K562 (cell line): ENCODE measurements around the gene GMDS. TPM values are rescaled to one million over a fixed set of nuclear protein-coding genes. Genes with fewer than 3 reads are reported as not detected.

Experiments
- ETV6 ChIP-seq, 3 experiments: fragments of 150-350 bp in 1 of 3; sonication (generic) in 1 of 3; formaldehyde crosslinking in 1 of 3; IDR thresholded peaks; 2 replicates each; pipeline versions ENCODE4 v1.6.1 to v1.8.0; 2014 to 2022; ENCODE audit warnings: borderline replicate concordance in 2 of 3, low read depth in 2 of 3, antibody characterized with exemption in 1 of 3, low read length in 1 of 3, mild to moderate bottlenecking in 1 of 3, missing genetic modification reagents in 1 of 3
- HEY1 ChIP-seq: fragments of 250-450 bp; sonication (Bioruptor Pico); IDR thresholded peaks from 2 replicates; pipeline ENCODE4 v1.5.0; 2020; ENCODE audit warnings: mild to moderate bottlenecking, moderate library complexity, borderline replicate concordance
- NBN ChIP-seq: fragments of 450-650 bp; IDR thresholded peaks from 2 replicates; pipeline ENCODE4 v1.6.1; 2016; ENCODE audit warnings: low read depth, mild to moderate bottlenecking
- NFATC3 ChIP-seq: fragments of 450-650 bp; IDR thresholded peaks from 2 replicates; pipeline ENCODE4 v1.6.1; 2017; ENCODE audit warnings: mild to moderate bottlenecking
- RB1 ChIP-seq: fragments of 450-650 bp; IDR thresholded peaks from 2 replicates; pipeline ENCODE4 v1.6.1; 2017; ENCODE audit warnings: low read depth, mild to moderate bottlenecking
- RBM39 ChIP-seq: fragments of 200-400 bp; formaldehyde crosslinking; optimal IDR thresholded peaks from 2 replicates; pipeline ENCODE3; 2018; ENCODE audit warnings: low read depth, low read length
- SAFB ChIP-seq: fragments of 200-400 bp; formaldehyde crosslinking; IDR thresholded peaks from 2 replicates; pipeline ENCODE4 v1.6.1; 2017; ENCODE audit warnings: low read depth, low read length, borderline replicate concordance
- polyA plus RNA-seq, 8 experiments: library from polyadenylated mRNA; depleted of rRNA in 4 of 8; stranded (reverse) in 5 of 8; unstranded in 3 of 8; fragments of >200 nt; fragmentation: Nextera tagmentation in 2 of 8; fragmentation: Illumina TruSeq in 1 of 8; extraction: Ambion mirVana in 2 of 8; extraction: Trizol in 1 of 8; gene quantifications; 2 replicates each; pipeline versions ENCODE4 v1.2.1 to v1.2.3, GENCODE V29; 2011 to 2014; ENCODE audit warnings: inconsistent platforms in 1 of 8, missing spikeins in 1 of 8
- total RNA-seq, 7 experiments: library from RNA; depleted of rRNA in 6 of 7; stranded (reverse); fragments of >200 nt in 6 of 7; fragmentation: Illumina TruSeq in 2 of 7; extraction: Trizol in 2 of 7; gene quantifications; 2 replicates each; pipeline versions ENCODE4 v1.2.1 to v1.2.3, GENCODE V29; 2011 to 2021; ENCODE audit warnings: low replicate concordance in 1 of 7
- TF ChIP-seq, protein P1 (sequence below): fragments of 250-450 bp; sonication (Bioruptor Pico); IDR thresholded peaks from 2 replicates; pipeline ENCODE4 v1.8.0; 2022; ENCODE audit warnings: inconsistent platforms
- TF ChIP-seq, protein P2 (sequence below), 2 experiments: IDR thresholded peaks; 2 replicates each; pipeline ENCODE4 v1.6.1; 2012; ENCODE audit warnings: improper control_type of control experiment in 2 of 2, low read depth in 2 of 2, low read length in 2 of 2, borderline replicate concordance in 1 of 2
- TF ChIP-seq, protein P3 (sequence below): sonication (generic); formaldehyde crosslinking; IDR thresholded peaks from 2 replicates; pipeline ENCODE4 v1.8.1; 2022; ENCODE audit warnings: missing genetic modification reagents

The GMDS gene
- total and polyA plus RNA-seq, 9 of the 15 experiments (the other 6 are each of a cell fraction or from before 2014, with no cell fraction given), result 0.48 to 31.8 (median 13.4) TPM

DNA sequence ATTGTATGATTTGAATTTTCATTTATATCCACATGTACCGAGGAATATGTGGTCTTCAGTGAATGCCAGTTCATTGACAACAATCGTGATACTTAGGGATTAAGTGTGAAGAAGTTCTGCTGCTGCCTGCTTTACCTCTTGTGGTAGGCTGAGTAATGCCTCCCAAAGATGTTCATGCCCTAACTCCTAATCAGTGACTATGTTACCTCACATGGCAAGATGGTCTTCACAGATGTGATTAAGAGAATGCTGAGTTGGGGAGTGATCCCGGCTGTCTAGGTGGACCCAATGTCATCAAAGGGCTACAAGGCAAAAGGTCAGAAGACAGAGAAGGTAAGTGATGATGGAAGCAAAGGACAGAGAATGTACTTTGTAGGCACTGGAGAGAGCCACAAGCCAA, 454.7 kb downstream of the GMDS start (continued):
- TF ChIP-seq RB1, result no peak
- no peak for TF ChIP-seq RBM39
- TF ChIP-seq, protein P1, sequence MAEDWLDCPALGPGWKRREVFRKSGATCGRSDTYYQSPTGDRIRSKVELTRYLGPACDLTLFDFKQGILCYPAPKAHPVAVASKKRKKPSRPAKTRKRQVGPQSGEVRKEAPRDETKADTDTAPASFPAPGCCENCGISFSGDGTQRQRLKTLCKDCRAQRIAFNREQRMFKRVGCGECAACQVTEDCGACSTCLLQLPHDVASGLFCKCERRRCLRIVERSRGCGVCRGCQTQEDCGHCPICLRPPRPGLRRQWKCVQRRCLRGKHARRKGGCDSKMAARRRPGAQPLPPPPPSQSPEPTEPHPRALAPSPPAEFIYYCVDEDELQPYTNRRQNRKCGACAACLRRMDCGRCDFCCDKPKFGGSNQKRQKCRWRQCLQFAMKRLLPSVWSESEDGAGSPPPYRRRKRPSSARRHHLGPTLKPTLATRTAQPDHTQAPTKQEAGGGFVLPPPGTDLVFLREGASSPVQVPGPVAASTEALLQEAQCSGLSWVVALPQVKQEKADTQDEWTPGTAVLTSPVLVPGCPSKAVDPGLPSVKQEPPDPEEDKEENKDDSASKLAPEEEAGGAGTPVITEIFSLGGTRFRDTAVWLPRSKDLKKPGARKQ (CRISPR knock-in tag), result no peak
- TF ChIP-seq, protein P2, sequence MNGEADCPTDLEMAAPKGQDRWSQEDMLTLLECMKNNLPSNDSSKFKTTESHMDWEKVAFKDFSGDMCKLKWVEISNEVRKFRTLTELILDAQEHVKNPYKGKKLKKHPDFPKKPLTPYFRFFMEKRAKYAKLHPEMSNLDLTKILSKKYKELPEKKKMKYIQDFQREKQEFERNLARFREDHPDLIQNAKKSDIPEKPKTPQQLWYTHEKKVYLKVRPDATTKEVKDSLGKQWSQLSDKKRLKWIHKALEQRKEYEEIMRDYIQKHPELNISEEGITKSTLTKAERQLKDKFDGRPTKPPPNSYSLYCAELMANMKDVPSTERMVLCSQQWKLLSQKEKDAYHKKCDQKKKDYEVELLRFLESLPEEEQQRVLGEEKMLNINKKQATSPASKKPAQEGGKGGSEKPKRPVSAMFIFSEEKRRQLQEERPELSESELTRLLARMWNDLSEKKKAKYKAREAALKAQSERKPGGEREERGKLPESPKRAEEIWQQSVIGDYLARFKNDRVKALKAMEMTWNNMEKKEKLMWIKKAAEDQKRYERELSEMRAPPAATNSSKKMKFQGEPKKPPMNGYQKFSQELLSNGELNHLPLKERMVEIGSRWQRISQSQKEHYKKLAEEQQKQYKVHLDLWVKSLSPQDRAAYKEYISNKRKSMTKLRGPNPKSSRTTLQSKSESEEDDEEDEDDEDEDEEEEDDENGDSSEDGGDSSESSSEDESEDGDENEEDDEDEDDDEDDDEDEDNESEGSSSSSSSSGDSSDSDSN (IDR thresholded peaks at IDR 0.05; ENCODE audit: borderline replicate concordance in 1 of 2, low read depth in 2 of 2, low read length in 2 of 2), result no peak
- no peak for TF ChIP-seq SAFB
- TF ChIP-seq NFATC3, result no peak
- no peak for TF ChIP-seq HEY1
- no peak for TF ChIP-seq ETV6 (IDR thresholded peaks at IDR 0.05; ENCODE audit: borderline replicate concordance in 1 of 2, low read depth in 2 of 2, low read length in 1 of 2)
- no peak for TF ChIP-seq ETV6 (CRISPR knock-in tag; IDR thresholded peaks at IDR 0.05; ENCODE audit: borderline replicate concordance)
- no peak for TF ChIP-seq NBN
- TF ChIP-seq, protein P3, sequence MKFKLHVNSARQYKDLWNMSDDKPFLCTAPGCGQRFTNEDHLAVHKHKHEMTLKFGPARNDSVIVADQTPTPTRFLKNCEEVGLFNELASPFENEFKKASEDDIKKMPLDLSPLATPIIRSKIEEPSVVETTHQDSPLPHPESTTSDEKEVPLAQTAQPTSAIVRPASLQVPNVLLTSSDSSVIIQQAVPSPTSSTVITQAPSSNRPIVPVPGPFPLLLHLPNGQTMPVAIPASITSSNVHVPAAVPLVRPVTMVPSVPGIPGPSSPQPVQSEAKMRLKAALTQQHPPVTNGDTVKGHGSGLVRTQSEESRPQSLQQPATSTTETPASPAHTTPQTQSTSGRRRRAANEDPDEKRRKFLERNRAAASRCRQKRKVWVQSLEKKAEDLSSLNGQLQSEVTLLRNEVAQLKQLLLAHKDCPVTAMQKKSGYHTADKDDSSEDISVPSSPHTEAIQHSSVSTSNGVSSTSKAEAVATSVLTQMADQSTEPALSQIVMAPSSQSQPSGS, result no peak
